NT2/D1 (cell line): ENCODE data around the gene POLR2I.

Experiments used
- SUZ12 ChIP-seq: IDR thresholded peaks from 2 replicates; pipeline ENCODE4 v1.6.1; 2011; ENCODE audit not compliant: insufficient read length, insufficient read depth; ENCODE audit errors: extremely low read depth
- YY1 ChIP-seq: IDR thresholded peaks from 2 replicates; pipeline ENCODE4 v1.6.1; 2011; ENCODE audit not compliant: insufficient read length, insufficient read depth
- ZNF274 ChIP-seq: IDR thresholded peaks from 2 replicates; pipeline ENCODE4 v1.6.1; 2011; ENCODE audit warnings: mild to moderate bottlenecking, low read depth, low read length

- TF ChIP-seq SUZ12: no peak
- TF ChIP-seq YY1: no peak
- no peak for TF ChIP-seq ZNF274
Measured at GRCh38 chr19:36110487-36111199, 4.0 kb downstream of the POLR2I start, which contains the start of gene OVOL3.
